Trophoblast cell (in vitro differentiated cells and primary cell): ENCODE data around the gene SFT2D3.

Experiments used
- DNase-seq, 2 donors: peaks; one replicate each; pipeline ENCODE4 v3.0.0-alpha.2; 2016
- H2AFZ ChIP-seq: 2 replicates; pipeline ENCODE4 v1.6.1; 2013; ENCODE audit warnings: low read length, moderate library complexity, mild to moderate bottlenecking; ENCODE audit not compliant: insufficient read depth, poor library complexity
- H2AK5ac ChIP-seq: 2 replicates; pipeline ENCODE4 v1.6.1; 2013; ENCODE audit warnings: mild to moderate bottlenecking, low read length
- H2BK120ac ChIP-seq: 2 replicates; pipeline ENCODE4 v1.6.1; 2013; ENCODE audit warnings: low read length, mild to moderate bottlenecking, moderate library complexity; ENCODE audit not compliant: insufficient read depth, poor library complexity
- H2BK12ac ChIP-seq: 2 replicates; pipeline ENCODE4 v1.6.1; 2013; ENCODE audit warnings: mild to moderate bottlenecking, low read length, moderate library complexity
- H2BK5ac ChIP-seq: 2 replicates; pipeline ENCODE4 v1.6.1; 2013; ENCODE audit warnings: low read length, low read depth, moderate library complexity, mild to moderate bottlenecking; ENCODE audit not compliant: poor library complexity
- H3K14ac ChIP-seq: 2 replicates; pipeline ENCODE4 v1.6.1; 2013; ENCODE audit warnings: mild to moderate bottlenecking, low read length
- H3K18ac ChIP-seq: 2 replicates; pipeline ENCODE4 v1.6.1; 2013; ENCODE audit warnings: mild to moderate bottlenecking, low read length
- H3K23ac ChIP-seq: 2 replicates; pipeline ENCODE4 v1.6.1; 2013; ENCODE audit warnings: low read length
- H3K27ac ChIP-seq: 2 replicates; pipeline ENCODE4 v1.5.1; 2013; ENCODE audit warnings: low read depth, mild to moderate bottlenecking, inconsistent platforms, low read length, moderate library complexity
- H3K27me3 ChIP-seq: 2 replicates; pipeline ENCODE4 v1.6.1; 2013; ENCODE audit warnings: inconsistent platforms, mild to moderate bottlenecking, low read length, moderate library complexity; ENCODE audit not compliant: insufficient read depth
- H3K36me3 ChIP-seq, 2 experiments: 1 replicate in 1 of 2; 2 replicates in 1 of 2; pipeline ENCODE4 v1.6.1; 2013; ENCODE audit warnings: low read length in 2 of 2, mild to moderate bottlenecking in 2 of 2, moderate library complexity in 1 of 2; ENCODE audit not compliant: insufficient read depth in 2 of 2, control insufficient read depth in 1 of 2
- H3K4ac ChIP-seq: 2 replicates; pipeline ENCODE4 v1.6.1; 2013; ENCODE audit warnings: low read depth, mild to moderate bottlenecking, low read length, moderate library complexity
- H3K4me1 ChIP-seq, 2 experiments: 1 replicate in 1 of 2; 2 replicates in 1 of 2; pipeline ENCODE4 v1.6.1; 2013; ENCODE audit warnings: low read length in 2 of 2, mild to moderate bottlenecking in 2 of 2, moderate library complexity in 1 of 2; ENCODE audit not compliant: insufficient read depth in 2 of 2, control insufficient read depth in 1 of 2
- H3K4me2 ChIP-seq: 2 replicates; pipeline ENCODE4 v1.6.1; 2013; ENCODE audit warnings: inconsistent platforms, mild to moderate bottlenecking, low read length, moderate library complexity
- H3K4me3 ChIP-seq: 2 replicates; pipeline ENCODE4 v1.5.1; 2013; ENCODE audit warnings: mild to moderate bottlenecking, low read depth, low read length, inconsistent platforms
- H3K79me1 ChIP-seq: one replicate; pipeline ENCODE4 v1.6.1; 2013; ENCODE audit warnings: low read length
- H3K79me2 ChIP-seq: 2 replicates; pipeline ENCODE4 v1.6.1; 2013; ENCODE audit warnings: low read length, mild to moderate bottlenecking; ENCODE audit not compliant: control insufficient read depth, insufficient read depth, poor library complexity
- H3K9ac ChIP-seq: 2 replicates; pipeline ENCODE4 v1.6.1; 2013; ENCODE audit warnings: mild to moderate bottlenecking, low read length
- H3K9me3 ChIP-seq: 2 replicates; pipeline ENCODE4 v1.6.1; 2013; ENCODE audit warnings: low read depth, mild to moderate bottlenecking, control low read depth, inconsistent platforms, low read length; ENCODE audit not compliant: insufficient read depth
- H4K12ac ChIP-seq: 2 replicates; pipeline ENCODE4 v1.6.1; 2013; ENCODE audit warnings: low read depth, mild to moderate bottlenecking, low read length, moderate library complexity
- H4K8ac ChIP-seq: 2 replicates; pipeline ENCODE4 v1.6.1; 2013; ENCODE audit warnings: low read depth, mild to moderate bottlenecking, low read length, moderate library complexity
- H4K91ac ChIP-seq: one replicate; pipeline ENCODE4 v1.6.1; 2013; ENCODE audit warnings: low read depth, mild to moderate bottlenecking, low read length, moderate library complexity
- WGBS: extraction: QIAGEN DNeasy Blood & Tissue Kit; methylation state at CpG from one replicate; pipeline ENCODE4 v1.1.7; 2013; ENCODE audit warnings: missing lambda C conversion rate; ENCODE audit not compliant: insufficient read length, insufficient coverage; ENCODE audit errors: extremely low coverage; 5-methylcytosine and 5-hydroxymethylcytosine counted together

The SFT2D3 gene

GRCh38 chr2:127703282-127703681, 2.0 kb downstream of the SFT2D3 start:
- Histone ChIP-seq H4K12ac (no peak overlapping the region), H3K23ac (no peak overlapping the region), H3K79me2 (peaks cover 9% of the 10 kb centered on the region), H2AK5ac (no peak overlapping the region), H3K36me3 (peaks cover 14 to 20% of the 10 kb centered on the region in 2 experiments), H2BK5ac (no peak overlapping the region), H3K18ac (no peak overlapping the region), H3K9me3 (peaks cover under 1% of the 10 kb centered on the region), H3K4me3 (no peak overlapping the region), H3K9ac (no peak overlapping the region), H2AFZ (no peak overlapping the region), H3K79me1 (peaks cover 10% of the 10 kb centered on the region), H2BK12ac (no peak overlapping the region), H3K27ac (no peak overlapping the region), H2BK120ac (no peak overlapping the region), H3K27me3 (no peaks in the 10 kb centered on the region), H4K91ac (no peak overlapping the region), H4K8ac (no peak overlapping the region), H3K4ac (peak overlapping the region; percentile 47), H3K14ac (no peak overlapping the region), H3K4me1 (peaks cover 5 to 10% of the 10 kb centered on the region in 2 experiments), H3K4me2 (no peak overlapping the region)
- no CpG with 5 or more reads among the region's 5 CpGs for WGBS
- no peak for DNase-seq

- Histone ChIP-seq H3K4ac (no peak overlapping the region), H2AK5ac (no peak overlapping the region), H3K4me2 (no peak overlapping the region), H3K9ac (no peak overlapping the region), H3K79me1 (peaks cover 10% of the 10 kb centered on the region), H3K27me3 (no peaks in the 10 kb centered on the region), H3K36me3 (peaks cover 27 to 33% of the 10 kb centered on the region in 2 experiments), H4K91ac (peak overlapping the region; percentile 29), H3K4me3 (no peak overlapping the region), H3K4me1 (peaks cover 5 to 10% of the 10 kb centered on the region in 2 experiments), H3K9me3 (peaks cover 4% of the 10 kb centered on the region), H3K14ac (no peak overlapping the region), H3K79me2 (peaks cover 9% of the 10 kb centered on the region), H2BK5ac (no peak overlapping the region), H2BK12ac (no peak overlapping the region), H3K23ac (no peak overlapping the region), H3K27ac (no peak overlapping the region), H2BK120ac (no peak overlapping the region), H4K12ac (no peak overlapping the region), H2AFZ (no peak overlapping the region), H3K18ac (no peak overlapping the region), H4K8ac (no peak overlapping the region)
- WGBS, result no CpG with 5 or more reads among the region's 5 CpGs
- no peak for DNase-seq
Measured at GRCh38 chr2:127704641-127705390, 3.5 kb downstream of the SFT2D3 start.

GRCh38 chr2:127705391-127706065, 4.2 kb downstream of the SFT2D3 start:
- Histone ChIP-seq H3K79me1 (peaks cover 10% of the 10 kb centered on the region), H4K8ac (no peak overlapping the region), H3K9me3 (peaks cover 4% of the 10 kb centered on the region), H3K4me2 (no peak overlapping the region), H3K23ac (no peak overlapping the region), H4K91ac (no peak overlapping the region), H3K18ac (no peak overlapping the region), H3K36me3 (peaks cover 32 to 38% of the 10 kb centered on the region in 2 experiments), H3K27me3 (no peaks in the 10 kb centered on the region), H2AK5ac (no peak overlapping the region), H3K4ac (no peak overlapping the region), H2BK5ac (no peak overlapping the region), H2AFZ (no peak overlapping the region), H4K12ac (no peak overlapping the region), H3K14ac (no peak overlapping the region), H3K27ac (no peak overlapping the region), H3K79me2 (peaks cover 9% of the 10 kb centered on the region), H3K9ac (no peak overlapping the region), H2BK12ac (no peak overlapping the region), H2BK120ac (no peak overlapping the region), H3K4me1 (peaks cover 2 to 7% of the 10 kb centered on the region in 2 experiments), H3K4me3 (no peak overlapping the region)
- DNase-seq, result peak in 1 of 2 donors; percentile 12
- no CpG with 5 or more reads among the region's 5 CpGs for WGBS

DNA sequence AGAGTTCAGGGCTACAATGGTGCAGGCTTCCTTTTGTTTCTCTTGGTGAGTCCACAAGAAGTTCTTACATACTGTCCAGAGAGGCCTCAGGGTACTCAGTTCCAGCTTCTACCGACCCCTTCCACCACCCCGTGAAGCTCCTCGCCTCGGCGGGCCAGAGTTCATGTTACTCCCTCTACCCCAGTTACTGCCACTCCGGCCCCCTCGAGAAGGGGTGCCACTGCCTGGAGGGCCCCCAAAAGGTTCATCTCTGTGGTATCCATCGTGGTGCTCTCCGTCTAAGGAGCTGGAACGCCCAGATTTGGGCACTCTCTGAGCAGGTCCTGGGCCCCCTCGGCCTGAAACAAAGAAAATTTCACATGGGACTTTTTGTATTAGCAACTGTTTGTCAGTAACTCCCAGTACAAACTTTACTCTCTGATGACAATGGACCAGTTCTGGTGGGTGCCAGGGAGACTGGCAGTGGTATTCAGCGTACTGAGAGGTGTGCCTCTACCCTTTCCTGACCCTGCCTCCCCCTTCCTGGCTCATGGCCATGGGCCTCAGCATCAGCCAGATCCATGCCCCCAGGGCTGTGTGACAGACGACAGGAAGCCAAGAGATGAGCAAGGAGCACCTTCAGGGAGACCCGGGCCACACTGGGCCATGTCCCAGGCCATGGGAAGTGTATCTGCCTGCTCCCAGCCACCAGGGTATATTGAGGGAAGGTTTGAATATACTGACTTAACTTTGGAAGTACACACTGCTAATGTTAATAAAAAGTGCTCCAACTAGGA, 5.1 kb downstream of the SFT2D3 start:
- Histone ChIP-seq H2BK12ac (no peak overlapping the region), H2BK5ac (no peak overlapping the region), H3K79me2 (peaks cover 7% of the 10 kb centered on the region), H3K36me3 (peaks cover 34 to 40% of the 10 kb centered on the region in 2 experiments), H3K9ac (no peak overlapping the region), H4K8ac (no peak overlapping the region), H3K4me2 (no peak overlapping the region), H3K27ac (no peak overlapping the region), H2AK5ac (no peak overlapping the region), H3K4ac (no peak overlapping the region), H3K9me3 (peaks cover 4% of the 10 kb centered on the region), H3K79me1 (peaks cover 7% of the 10 kb centered on the region), H2AFZ (no peak overlapping the region), H4K12ac (no peak overlapping the region), H3K18ac (no peak overlapping the region), H3K14ac (no peak overlapping the region), H3K23ac (no peak overlapping the region), H3K27me3 (no peaks in the 10 kb centered on the region), H3K4me3 (no peak overlapping the region), H2BK120ac (no peak overlapping the region), H3K4me1 (peaks cover 0 to 3% of the 10 kb centered on the region in 2 experiments), H4K91ac (no peak overlapping the region)
- WGBS, result no CpG with 5 or more reads among the region's 14 CpGs
- no peak for DNase-seq
